Pulmonary artery endothelial cell (primary cell): ENCODE results near the gene PDE1A. TPM values are rescaled to one million over a fixed set of nuclear protein-coding genes. Genes with fewer than 3 reads are reported as not detected.

ENCODE experiments used
- DNase-seq: peaks from one replicate; pipeline ENCODE4 v3.0.0-alpha.2; 2011; ENCODE audit warnings: low read depth, low spot score
- total RNA-seq: library from RNA; depleted of rRNA; stranded (reverse); fragments of >200 nt; gene quantifications from 2 replicates; pipeline ENCODE4 v1.2.3, GENCODE V29; 2014

PDE1A gene
- total RNA-seq, 1 donor from 2014 or later = 0.07 TPM

DNA sequence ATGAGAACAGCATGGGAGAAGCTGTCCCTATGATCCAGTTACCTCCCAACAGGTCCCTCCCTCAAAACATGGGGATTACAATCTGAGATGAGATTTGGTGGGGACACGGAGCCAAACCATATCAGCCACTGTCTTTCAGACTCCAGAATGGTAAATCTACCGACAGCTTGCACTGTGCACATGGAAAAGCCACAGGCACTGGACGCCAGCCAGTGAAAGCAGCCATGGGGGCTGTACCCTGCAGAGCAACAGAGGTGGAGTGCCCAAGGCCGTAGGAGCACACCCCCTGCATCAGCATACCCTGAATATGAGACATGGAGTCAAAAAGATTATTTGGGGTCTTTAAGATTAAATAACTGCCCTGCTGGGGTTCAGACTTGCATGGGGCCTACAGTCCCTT, 218.4 kb downstream of the PDE1A start:
- DNase-seq = no peak

DNA sequence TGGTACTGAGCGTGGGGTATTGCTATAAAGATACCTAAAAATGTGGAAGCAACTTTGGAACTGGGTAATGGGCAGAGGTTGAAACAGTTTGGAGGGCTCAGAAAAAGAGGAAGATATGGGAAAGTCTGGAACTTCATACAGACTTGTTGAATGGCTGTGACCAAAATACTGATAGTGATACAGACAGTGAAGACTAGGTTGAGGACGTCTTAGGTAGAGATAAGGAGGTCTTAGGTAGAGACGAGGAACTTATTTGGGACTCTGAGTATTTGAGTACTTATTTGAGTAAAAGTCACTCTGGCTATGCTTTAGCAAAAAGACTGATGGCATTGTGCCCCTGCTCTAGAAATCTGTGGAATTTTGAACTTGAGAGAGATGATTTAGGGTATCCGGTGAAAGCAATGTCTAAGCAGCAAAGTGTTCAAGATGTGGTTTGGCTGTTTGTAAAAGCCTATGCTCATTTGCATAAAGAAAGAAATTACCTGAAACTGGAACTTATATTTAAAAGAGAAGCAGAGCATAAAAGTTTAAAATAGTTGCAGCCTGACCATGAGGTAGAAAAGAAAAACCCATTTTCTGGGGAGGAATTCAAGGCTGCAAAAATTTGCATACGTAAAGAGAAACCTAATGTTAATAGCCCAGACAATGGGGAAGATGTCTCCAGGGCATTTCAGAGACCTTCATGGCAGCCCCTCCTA, 219.6 kb downstream of the PDE1A start:
- no peak for DNase-seq

DNA sequence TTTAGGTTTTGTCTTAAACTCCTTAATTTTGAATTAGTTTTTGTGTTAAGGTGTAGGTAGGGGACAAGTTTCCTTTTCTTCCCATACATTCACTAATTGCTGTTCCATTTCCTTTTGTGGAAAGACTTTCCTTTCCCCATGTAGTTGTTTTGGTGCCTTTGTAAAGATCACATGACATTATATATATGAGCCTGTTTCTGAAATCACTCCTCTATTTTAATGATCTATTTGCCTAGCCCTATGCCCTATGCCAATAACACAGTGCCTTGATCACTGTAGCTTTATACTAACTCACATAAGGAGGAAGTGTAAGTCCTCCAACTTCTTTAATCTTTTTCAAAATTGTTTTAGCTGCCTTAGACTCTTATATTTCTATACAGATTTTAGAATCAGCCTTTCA, 229.3 kb downstream of the PDE1A start:
- no peak for DNase-seq

DNA sequence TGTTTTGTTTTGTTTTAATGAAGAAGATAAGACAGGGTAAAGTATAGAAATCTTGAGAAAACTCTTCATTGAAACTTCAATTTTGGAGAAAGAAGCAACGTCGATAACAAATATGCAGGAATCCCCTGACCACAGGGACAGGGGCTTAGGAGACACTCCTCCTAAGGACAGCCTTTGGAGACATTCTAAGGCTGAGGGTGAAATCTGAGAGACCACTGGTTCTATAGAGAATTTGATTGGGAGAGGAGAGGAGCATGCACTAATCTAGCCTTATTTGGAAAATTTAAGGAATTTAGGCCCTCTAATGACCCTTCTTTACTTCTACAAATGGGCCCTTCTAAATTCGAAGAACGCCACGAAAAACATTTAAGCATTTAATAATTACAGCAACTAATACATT, 233.5 kb downstream of the PDE1A start:
- DNase-seq = no peak

- DNase-seq = no peak
These were observed 235.8 kb downstream of the PDE1A start for GRCh38 chr2:182191061-182191460.

DNA sequence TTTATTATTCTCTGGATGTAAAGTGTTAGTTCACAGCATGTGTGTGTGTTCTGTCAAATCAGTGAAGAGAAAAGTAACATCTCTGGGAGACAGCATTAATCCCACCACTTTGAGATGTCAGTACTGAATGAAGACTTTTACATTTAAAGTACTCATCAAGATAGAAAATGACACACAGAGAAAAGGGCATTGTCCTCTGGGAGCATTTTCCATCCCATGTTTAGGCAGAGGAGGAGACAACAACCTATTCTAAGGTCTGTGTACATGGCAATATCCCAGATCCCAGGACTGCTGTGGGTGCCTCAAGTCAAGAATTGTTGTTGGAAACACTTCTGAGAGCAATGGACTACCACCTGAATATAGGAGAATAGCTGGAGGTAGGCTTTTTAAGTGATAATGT, 239.7 kb downstream of the PDE1A start:
- DNase-seq = no peak

DNA sequence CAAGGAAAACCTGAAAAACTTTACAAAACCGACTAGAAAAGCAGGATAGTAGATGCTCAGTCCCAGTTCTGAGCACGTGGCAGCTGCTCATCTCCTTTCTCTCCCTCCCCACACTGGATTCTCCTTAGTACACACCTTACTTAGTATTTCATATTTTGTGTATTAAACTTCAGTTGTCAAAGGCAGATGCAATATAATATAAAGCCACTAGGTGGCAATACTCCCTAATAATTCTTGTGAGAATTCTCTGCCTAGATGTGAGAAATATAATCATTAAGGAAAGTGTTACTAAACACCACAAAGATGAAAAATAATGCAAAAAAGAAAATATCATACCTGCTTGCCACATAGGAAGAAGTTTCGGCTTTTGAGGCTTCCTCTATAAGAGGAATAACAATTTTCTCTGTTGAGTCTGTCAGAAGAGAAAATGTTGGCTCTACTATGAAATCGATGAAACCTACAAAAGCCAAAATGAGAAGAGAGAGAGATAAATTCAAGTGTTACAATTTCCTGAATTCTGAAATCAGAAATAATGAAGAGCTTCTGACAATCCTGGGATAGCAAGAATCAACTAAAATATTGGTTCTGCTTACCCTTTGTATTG, 240.6 kb downstream of the PDE1A start:
- DNase-seq = no peak

GRCh38 chr2:182182436-182182835, 244.4 kb downstream of the PDE1A start:
- DNase-seq = peak; percentile 83

DNA sequence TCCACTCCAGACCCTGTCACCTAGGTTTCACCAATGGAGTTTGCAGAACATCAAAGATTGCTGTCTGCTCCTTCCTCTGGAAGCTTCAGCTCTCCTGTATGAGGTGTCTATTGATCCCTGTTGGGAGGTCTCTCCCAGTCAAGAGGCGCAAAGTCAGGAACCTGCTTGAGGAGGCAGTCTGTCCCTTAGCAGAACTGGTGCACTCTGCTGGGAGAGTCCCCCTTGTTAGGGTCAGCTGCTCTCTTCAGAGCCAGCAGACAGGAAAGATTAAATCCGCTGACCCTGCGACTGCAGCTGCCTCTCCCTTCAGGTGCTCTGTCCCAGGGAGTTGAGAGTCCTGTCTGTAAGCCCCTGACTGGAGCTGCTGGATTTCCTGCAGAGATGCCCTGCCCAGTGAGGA, 245.5 kb downstream of the PDE1A start:
- DNase-seq = no peak

- no peak for DNase-seq
These were observed 247.7 kb downstream of the PDE1A start for GRCh38 chr2:182179176-182179575.

DNA sequence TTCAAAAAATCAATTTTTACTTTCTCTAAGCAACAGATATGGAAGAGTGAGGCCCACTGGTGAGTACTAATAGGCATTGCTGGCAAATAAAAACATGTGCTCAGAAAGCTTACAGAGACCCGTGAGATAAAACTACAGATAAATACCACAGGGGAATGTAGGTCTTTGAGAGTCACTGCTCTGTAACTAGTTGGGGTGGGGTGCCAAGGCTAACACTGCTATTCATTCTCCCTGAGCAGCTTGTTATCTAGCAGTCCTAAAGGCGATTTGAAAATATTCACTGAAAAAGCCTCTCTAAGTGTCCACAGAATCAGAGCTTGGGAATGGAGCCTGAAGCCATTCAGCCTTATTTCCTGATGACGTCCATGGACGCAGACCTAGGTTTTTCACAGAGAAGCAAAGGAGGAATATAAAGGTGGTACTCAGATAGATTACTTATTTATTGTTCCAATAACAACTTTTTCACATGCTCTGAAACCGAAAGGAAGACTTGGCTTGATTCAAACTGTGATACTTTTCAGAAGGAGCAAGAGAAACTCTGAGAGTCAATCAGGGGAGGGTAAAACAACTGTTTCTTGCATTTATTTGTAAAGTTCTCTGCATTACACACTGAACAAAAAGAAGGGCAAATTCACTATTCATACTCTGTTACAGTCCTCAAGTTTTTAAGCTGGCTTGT, 252.8 kb downstream of the PDE1A start:
- no peak for DNase-seq

DNA sequence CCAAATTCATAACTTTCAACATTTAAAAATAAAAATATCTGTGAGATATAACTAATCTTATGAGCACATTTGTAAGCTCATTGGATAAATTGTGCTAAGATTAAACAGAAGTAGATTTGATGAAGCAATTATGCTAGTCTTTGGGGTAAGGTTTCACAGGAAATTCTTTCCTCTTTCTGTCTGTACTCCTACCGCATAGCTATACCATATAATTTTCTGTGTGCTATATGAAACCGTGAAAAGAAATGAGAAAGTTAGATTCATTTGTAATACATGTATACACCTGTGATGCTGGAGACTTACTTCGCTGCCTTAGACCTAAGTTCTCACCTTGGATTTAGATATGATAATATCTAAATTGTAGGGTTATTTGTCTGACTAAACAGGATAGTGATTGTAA, 256.5 kb downstream of the PDE1A start:
- DNase-seq = no peak

DNA sequence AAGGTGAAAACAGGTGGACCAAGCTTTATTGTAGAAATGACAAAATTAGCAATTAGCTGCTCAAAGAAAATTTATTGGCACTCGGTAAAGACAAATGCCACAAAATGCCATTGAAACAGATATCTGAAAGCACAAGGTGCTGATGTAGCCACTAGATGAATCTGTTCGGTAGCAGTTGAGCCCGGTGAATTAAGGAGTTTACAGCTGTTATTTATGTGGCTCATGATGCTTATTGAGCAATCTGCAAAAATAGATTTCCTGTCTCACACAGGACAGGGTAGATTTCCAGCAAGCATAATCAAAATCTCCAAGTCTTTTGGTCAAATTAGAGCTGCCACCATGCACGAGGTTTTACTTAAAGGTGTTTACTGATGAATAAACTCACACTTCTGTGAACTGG, 259.0 kb downstream of the PDE1A start:
- DNase-seq = no peak

- DNase-seq = no peak
These were observed 260.0 kb downstream of the PDE1A start for GRCh38 chr2:182166841-182167240.

DNA sequence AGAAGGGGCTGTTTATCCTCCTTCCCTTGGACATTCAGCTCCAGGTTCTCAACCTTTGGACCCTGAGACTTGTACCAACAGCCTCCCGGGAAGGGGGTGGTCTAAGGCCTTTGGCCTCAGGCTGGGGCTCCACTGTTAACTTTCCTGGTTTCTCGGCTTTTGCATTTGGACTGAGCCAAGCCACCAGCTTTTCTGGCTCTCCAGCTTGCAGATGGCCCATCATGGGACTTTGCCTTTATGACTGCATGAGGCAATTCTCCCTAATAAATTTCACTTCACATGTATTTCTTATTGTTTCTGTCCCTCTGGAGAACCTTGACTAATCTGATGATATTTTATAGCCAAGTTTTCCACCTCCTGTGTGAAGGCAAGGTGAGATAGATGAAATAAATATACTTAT, 260.4 kb downstream of the PDE1A start:
- no peak for DNase-seq

DNA sequence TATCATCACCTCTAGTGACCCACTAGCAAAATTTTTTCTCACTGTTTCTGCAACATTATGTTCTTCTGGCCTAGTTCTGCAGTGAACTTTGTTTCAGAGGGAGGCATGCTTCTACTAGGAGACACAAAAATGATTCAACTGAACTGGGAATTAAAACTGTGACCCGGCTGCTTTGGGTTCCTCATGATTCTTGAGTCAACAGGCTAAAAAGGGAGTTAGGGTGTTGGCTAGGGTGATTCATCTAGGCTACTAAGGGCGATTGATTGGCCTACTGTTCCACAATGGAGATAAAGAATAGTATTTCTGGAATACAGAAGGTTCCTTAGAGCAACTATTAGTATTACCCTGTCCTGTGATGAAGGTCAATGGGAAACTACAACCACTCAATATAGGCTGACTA, 261.6 kb downstream of the PDE1A start:
- DNase-seq = no peak

- DNase-seq = no peak
These were observed 262.1 kb downstream of the PDE1A start for GRCh38 chr2:182164686-182165085.

DNA sequence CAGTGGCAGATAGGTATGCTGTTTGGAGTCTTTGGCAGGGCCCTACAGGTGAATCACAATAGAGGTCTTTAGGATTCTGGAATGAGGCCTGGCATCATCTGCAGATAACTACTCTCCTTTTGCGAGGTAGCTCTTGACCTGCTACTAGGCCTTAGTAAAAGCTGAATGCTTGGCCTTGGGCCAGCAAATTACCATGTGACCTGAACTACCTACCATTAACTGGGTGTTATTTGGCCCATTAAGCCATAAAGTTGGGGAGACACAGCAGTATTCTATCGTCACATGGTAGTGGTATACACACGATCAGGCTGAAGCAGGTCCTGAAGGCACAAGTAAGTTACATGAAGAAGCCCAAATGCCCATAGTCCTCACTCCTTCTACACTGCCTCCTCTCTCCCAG, 263.0 kb downstream of the PDE1A start:
- DNase-seq = no peak

DNA sequence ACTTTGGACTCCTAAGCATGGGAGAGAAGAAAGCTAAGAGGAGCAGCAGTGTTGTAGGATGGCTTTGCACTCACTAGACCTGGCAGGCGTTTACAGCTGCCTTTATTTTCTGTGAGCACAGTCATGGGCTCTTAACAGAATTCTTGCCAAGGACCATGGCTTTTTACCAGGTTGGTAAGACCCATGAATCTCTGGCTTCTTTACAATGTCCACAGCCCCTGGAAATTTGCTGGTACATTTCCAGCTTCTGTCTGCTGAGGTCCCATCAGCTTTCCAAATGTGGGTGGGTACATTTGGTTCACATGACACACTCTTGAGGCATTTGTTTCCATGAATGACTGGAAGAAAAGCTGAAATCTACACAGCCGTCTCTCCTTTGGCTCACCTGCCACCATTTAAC, 278.5 kb downstream of the PDE1A start:
- no peak for DNase-seq

DNA sequence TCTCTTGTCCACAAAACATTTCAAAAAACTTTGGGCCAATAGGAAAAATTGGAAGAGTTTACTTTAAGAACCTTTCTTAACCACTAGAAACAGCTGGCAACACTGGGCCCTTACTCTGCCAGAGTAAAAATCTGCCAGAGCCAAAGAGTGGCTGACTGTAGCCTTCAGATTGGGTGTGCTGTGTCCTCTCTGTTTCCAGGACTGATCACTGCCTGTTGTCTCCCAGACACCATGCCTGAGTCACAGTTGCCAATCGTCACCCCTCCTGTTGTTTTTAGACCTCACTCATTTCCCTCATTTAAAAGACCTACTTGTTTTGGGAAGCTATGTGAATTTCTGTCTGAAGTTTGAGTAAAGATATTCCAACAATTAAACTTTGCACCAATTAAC, 282.1 kb downstream of the PDE1A start:
- DNase-seq = no peak

GRCh38 chr2:182144041-182144775, 282.6 kb downstream of the PDE1A start:
- no peak for DNase-seq

- no peak for DNase-seq
These were observed 284.8 kb downstream of the PDE1A start for GRCh38 chr2:182142062-182142461.
